Small intestine (tissue), 7 donors: Measurements from ENCODE around the gene SLC35F6. TPM values are rescaled to one million over a fixed set of nuclear protein-coding genes. Genes with fewer than 3 reads are reported as not detected.

Experiments used
- DNase-seq, 2 donors: peaks; one replicate each; pipeline versions ENCODE4 v3.0.0 to v3.0.0-alpha.2; 2013
- FAIRE-seq: peaks from 2 replicates; lab custom pipeline; 2012; peaks lifted over from hg19 to GRCh38; lab: Jason Lieb, UNC
- H3K27ac ChIP-seq, 3 donors: one replicate each; pipeline ENCODE4 v1.5.1; 2013; ENCODE audit warnings: low read length in 2 of 3, mild to moderate bottlenecking in 2 of 3, control low read depth in 1 of 3, inconsistent platforms in 1 of 3, low read depth in 1 of 3, moderate library complexity in 1 of 3
- H3K27me3 ChIP-seq, 3 donors: one replicate each; pipeline ENCODE4 v1.6.1; 2013; ENCODE audit warnings: low read length in 3 of 3, inconsistent platforms in 1 of 3; ENCODE audit not compliant: control insufficient read depth in 3 of 3, insufficient read depth in 3 of 3
- H3K36me3 ChIP-seq, 3 donors: one replicate each; pipeline ENCODE4 v1.6.1; 2013; ENCODE audit warnings: low read length in 3 of 3, inconsistent platforms in 1 of 3, low read depth in 1 of 3, mild to moderate bottlenecking in 1 of 3, moderate library complexity in 1 of 3; ENCODE audit not compliant: control insufficient read depth in 3 of 3, insufficient read depth in 2 of 3
- H3K4me1 ChIP-seq, 3 donors: one replicate each; pipeline ENCODE4 v1.6.1; 2013; ENCODE audit warnings: low read length in 2 of 3, inconsistent platforms in 1 of 3, low read depth in 1 of 3, mild to moderate bottlenecking in 1 of 3, moderate library complexity in 1 of 3; ENCODE audit not compliant: control insufficient read depth in 3 of 3, insufficient read depth in 2 of 3
- H3K4me3 ChIP-seq, 3 donors: one replicate each; pipeline ENCODE4 v1.5.1; 2013; ENCODE audit warnings: low read length in 3 of 3, control low read depth in 1 of 3, inconsistent platforms in 1 of 3, low read depth in 1 of 3, mild to moderate bottlenecking in 1 of 3, moderate library complexity in 1 of 3
- H3K9me3 ChIP-seq, 2 donors: one replicate each; pipeline ENCODE4 v1.6.1; 2013; ENCODE audit warnings: low read depth in 1 of 2, low read length in 1 of 2; ENCODE audit not compliant: control insufficient read depth in 2 of 2, insufficient read depth in 1 of 2
- WGBS, 3 donors: extraction: QIAGEN DNeasy Blood & Tissue Kit; methylation state at CpG; one replicate each; pipeline ENCODE4 v1.1.7; 2013; 5-methylcytosine and 5-hydroxymethylcytosine counted together
- polyA plus RNA-seq, 4 donors: library from polyadenylated mRNA; stranded (reverse) in 3 of 4; unstranded in 1 of 4; fragments of 200-250 nt in 3 of 4; fragments of 120-200 nt in 1 of 4; gene quantifications; one replicate each; pipeline versions ENCODE4 v1.2.1 to v1.2.3, GENCODE V29; 2013
- donor health status: healthy with polysubstance abuse.
- donor health status: control.
- donor health status: control.
- donor health status: Bipolar disorder and iron deficiency.
- donor health status: healthy.

The SLC35F6 gene
- polyA plus RNA-seq, 4 donors: 5.8 to 21.3 (median 12.1) TPM

DNA sequence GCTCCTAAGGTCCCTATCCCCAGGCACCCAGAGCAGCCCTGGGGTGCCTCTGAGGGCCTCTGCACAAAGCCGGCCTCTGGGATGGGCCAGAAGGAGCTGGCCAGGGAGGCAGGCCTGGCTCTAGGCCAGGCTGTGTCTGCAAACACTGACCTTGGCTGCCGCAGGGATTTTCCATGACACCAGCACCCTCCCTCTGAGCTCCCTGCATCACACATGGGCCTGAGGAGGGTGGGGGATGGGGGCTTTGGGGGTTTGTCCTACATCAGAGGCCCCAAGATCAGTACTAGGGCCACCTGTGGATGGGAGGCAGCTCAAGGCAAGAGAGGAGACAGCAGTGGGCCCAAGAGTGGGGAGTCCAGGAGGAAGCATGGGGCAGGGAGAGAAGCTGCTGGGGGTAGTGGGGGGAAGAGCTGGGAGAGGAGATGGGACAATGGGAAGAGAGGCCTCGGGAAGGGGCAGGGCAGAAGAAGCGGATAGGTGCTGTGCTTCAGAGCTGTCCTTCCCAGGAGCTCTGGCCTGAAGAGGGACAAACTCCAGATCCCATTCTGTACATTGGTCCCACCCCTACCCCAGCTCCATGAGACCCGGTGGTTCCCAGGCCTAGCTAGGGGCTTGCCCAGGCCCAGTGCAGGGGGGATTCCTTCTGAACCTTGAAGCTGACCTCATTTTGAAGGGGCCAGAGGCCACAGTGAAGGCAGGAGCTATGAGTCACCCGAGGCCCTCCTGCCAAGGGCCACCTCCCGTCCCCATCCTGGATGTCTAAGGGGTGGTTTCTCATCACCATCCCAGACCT is 43.6 kb upstream of the SLC35F6 start:
- H3K4me1 ChIP-seq: peaks cover 8 to 24% (median 17%) of the 10 kb centered on the region in 3 donors
- 28 to 48% (median 31%) methylated on average over 6 to 7 of the region's 7 CpGs for WGBS, 3 donors
- DNase-seq (peak; percentile 65 to 67), FAIRE-seq (no peak)
- H3K9me3 ChIP-seq: peaks cover 0 to 9% of the 10 kb centered on the region in 2 donors
- no peaks in the 10 kb centered on the region for H3K36me3 ChIP-seq
- no peaks in the 10 kb centered on the region for H3K27me3 ChIP-seq
- H3K27ac ChIP-seq: peak overlapping the region in 2 of 3 donors; percentile 51 to 84
- no peak overlapping the region for H3K4me3 ChIP-seq

- FAIRE-seq: no peak
- peaks cover 8 to 24% (median 17%) of the 10 kb centered on the region in 3 donors for H3K4me1 ChIP-seq
- peak in 1 of 2 donors; percentile 91 for DNase-seq
Measured at GRCh38 chr2:26721115-26722032, 42.7 kb upstream of the SLC35F6 start.

DNA sequence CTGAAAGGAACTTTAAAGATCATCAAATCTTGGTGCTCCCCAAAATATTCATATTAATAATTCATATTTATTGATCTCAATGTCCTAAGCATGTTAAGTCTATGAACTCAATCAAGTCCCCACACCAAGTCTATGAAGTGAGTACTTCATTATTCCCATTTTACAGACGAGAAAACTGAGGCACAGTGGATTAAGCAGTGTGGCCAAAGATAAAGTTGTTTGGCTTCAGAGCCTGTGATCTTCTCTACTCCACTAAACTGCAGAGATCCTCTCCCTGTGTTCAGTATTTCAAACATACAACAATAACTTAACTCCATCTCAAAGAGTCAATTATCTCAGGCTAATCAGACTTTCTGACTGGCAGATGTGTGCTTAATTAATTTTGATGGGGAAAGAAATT is 41.8 kb upstream of the SLC35F6 start:
- Histone ChIP-seq H3K9me3 (no peaks in the 10 kb centered on the region), H3K27ac (no peak overlapping the region), H3K4me3 (no peak overlapping the region), H3K36me3 (no peaks in the 10 kb centered on the region), H3K27me3 (no peaks in the 10 kb centered on the region), H3K4me1 (peaks cover 8 to 24% (median 17%) of the 10 kb centered on the region in 3 donors)
- FAIRE-seq (no peak), DNase-seq (no peak)
- WGBS, 3 donors: 40 to 72% (median 70%) methylated on average over 1 of the region's 1 CpG

More at GRCh38 chr2:26721115-26722032, 42.7 kb upstream of the SLC35F6 start:
- peak overlapping the region; percentile 51 to 84 (median 74) for H3K27ac ChIP-seq
- H3K9me3 ChIP-seq: peaks cover 0 to 8% of the 10 kb centered on the region in 2 donors
- WGBS, 3 donors: 17 to 57% (median 39%) methylated on average over 10 to 12 of the region's 12 CpGs
- H3K4me3 ChIP-seq: no peak overlapping the region
- H3K36me3 ChIP-seq: no peaks in the 10 kb centered on the region
- H3K27me3 ChIP-seq: no peaks in the 10 kb centered on the region

DNA sequence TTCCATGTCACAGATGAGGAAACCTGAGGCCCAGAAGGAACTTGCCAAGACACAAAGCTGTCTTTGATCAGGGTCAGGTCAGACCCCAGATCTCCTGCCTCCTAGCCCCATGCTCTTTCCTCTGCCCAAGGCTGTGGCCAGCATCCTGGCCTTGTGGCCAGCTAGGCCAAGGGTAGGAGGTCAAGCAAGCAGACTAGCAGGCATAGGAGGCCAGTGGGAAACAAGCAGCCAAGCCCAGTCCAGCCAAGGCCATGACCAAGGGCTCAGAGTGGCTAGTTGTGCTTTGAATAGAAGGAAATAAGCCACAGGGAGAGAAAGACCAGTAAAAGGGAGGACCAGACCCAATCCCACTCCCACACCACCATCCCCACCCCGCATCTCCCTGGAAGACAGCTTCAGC is 41.2 kb upstream of the SLC35F6 start:
- H3K36me3 ChIP-seq: no peaks in the 10 kb centered on the region
- FAIRE-seq (no peak), DNase-seq (no peak)
- peaks cover 0 to 3% (median 0%) of the 10 kb centered on the region in 3 donors for H3K27me3 ChIP-seq
- H3K27ac ChIP-seq: no peak overlapping the region
- WGBS, 3 donors: 93 to 100% (median 94%) methylated on average over 1 of the region's 1 CpG
- H3K4me3 ChIP-seq: no peak overlapping the region
- H3K9me3 ChIP-seq: no peaks in the 10 kb centered on the region
- H3K4me1 ChIP-seq: peaks cover 8 to 24% (median 17%) of the 10 kb centered on the region in 3 donors

- Histone ChIP-seq H3K36me3 (no peaks in the 10 kb centered on the region), H3K27me3 (peaks cover 0 to 5% (median 0%) of the 10 kb centered on the region in 3 donors), H3K4me1 (peaks cover 8 to 24% (median 17%) of the 10 kb centered on the region in 3 donors), H3K4me3 (no peak overlapping the region), H3K27ac (peak overlapping the region in 1 of 3 donors; percentile 83), H3K9me3 (no peaks in the 10 kb centered on the region)
- 64 to 78% (median 76%) methylated on average over 3 of the region's 3 CpGs for WGBS, 3 donors
- DNase-seq (no peak), FAIRE-seq (no peak)
Measured at GRCh38 chr2:26723475-26723874, 40.6 kb upstream of the SLC35F6 start.

GRCh38 chr2:26723991-26724750 is 39.9 kb upstream of the SLC35F6 start:
- Histone ChIP-seq H3K4me1 (peaks cover 8 to 24% (median 17%) of the 10 kb centered on the region in 3 donors), H3K27ac (peak overlapping the region in 2 of 3 donors; percentile 24 to 83), H3K4me3 (no peak overlapping the region), H3K27me3 (peaks cover 0 to 10% (median 0%) of the 10 kb centered on the region in 3 donors), H3K36me3 (no peaks in the 10 kb centered on the region), H3K9me3 (no peaks in the 10 kb centered on the region)
- DNase-seq (peak; percentile 57 to 72), FAIRE-seq (no peak)
- 21 to 44% (median 22%) methylated on average over 14 of the region's 14 CpGs for WGBS, 3 donors

- Histone ChIP-seq H3K36me3 (no peaks in the 10 kb centered on the region), H3K9me3 (no peaks in the 10 kb centered on the region), H3K4me3 (no peak overlapping the region), H3K27me3 (peaks cover 0 to 10% (median 0%) of the 10 kb centered on the region in 3 donors), H3K4me1 (peaks cover 8 to 24% (median 17%) of the 10 kb centered on the region in 3 donors), H3K27ac (peak overlapping the region in 2 of 3 donors; percentile 24 to 83)
- no peak for DNase-seq
- WGBS, 3 donors: 74 to 81% (median 79%) methylated on average over 12 to 14 of the region's 14 CpGs
- FAIRE-seq: no peak
Measured at GRCh38 chr2:26724784-26725520, 39.1 kb upstream of the SLC35F6 start.
